ENCODE data around the gene ARL16.

DNA sequence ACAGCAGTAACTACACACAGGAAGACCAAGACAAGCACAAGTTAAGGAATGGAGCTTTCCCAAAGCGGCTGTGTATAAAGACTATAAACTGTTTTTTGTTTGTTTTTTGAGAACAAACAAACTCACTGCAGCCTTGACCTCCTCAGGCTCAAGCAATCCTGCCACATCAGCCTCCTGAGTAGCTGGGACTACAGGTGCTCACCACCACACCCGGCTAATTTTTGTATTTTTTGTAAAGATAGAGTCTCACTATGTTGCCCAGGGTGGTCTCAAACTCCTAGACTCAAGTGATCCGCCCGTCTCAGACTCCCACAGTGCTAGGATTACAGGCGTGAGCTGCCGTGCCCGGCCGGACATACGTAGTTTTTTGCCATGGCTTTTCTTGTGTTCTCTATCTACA lies 23.2 kb downstream of the ARL16 start:
- TF ChIP-seq EZH2 (IDR thresholded peaks at IDR 0.05), result no peak
- no peak for TF ChIP-seq POLR2AphosphoS5 (IDR thresholded peaks at IDR 0.05; ENCODE audit: borderline replicate concordance, low read depth, low read length)
- no peak for TF ChIP-seq FOXP2 (optimal IDR thresholded peaks at IDR 0.05; ENCODE audit: control extremely low read depth, extremely low read length, insufficient read depth)
